K562 (cell line): ENCODE results near the gene DPM2. TPM values are rescaled to one million over a fixed set of nuclear protein-coding genes. Genes with fewer than 3 reads are reported as not detected.

Experiments used
- ATAC-seq: fragments of 200-7000 bp; cut with Tn5 transposase; 3 replicates; pipeline ENCODE4 v1.9.1; 2020; ENCODE audit warnings: moderate library complexity
- BruUV-seq: library from RNA; stranded (reverse); fragments of 400-500 nt; replicated peaks from 2 replicates; lab custom pipeline; 2021; lab: Mats Ljungman, UMichigan
- CTCF ChIA-PET: fragments of 300-600 bp; formaldehyde crosslinking; extraction: SDS; loops from one replicate; lab custom pipeline; 2021; ENCODE audit warnings: low intra/inter-chr PET ratio; lab: Yijun Ruan, JAX
- POLR2A ChIA-PET: fragments of 300-600, 350-650 bp; sonication (Branson Sonifier 250); formaldehyde crosslinking; extraction: SDS; loops from one replicate; lab custom pipeline; 2021; ENCODE audit warnings: antibody characterized with exemption, inconsistent platforms; lab: Yijun Ruan, JAX
- DNase-seq, 4 experiments: peaks; one replicate each; pipeline versions ENCODE4 v3.0.0 to v3.0.0-alpha.2; 2011 to 2018; ENCODE audit warnings: low spot score in 3 of 4, mixed read lengths in 3 of 4; ENCODE audit errors: extremely low read depth in 1 of 4
- FAIRE-seq: peaks from 2 replicates; lab custom pipeline; 2011; peaks lifted over from hg19 to GRCh38; lab: Jason Lieb, UNC
- H2AFZ ChIP-seq: 2 replicates; pipeline ENCODE4 v1.6.0; 2011; ENCODE audit warnings: low read depth, low read length, control low read depth, inconsistent platforms
- H3K27ac ChIP-seq: fragments of 200-600 bp; 3 replicates; pipeline ENCODE4 v1.8.0; 2011; ENCODE audit warnings: low read depth, mild to moderate bottlenecking, control low read depth, inconsistent platforms, low read length, moderate library complexity, mixed read lengths; ENCODE audit errors: extremely low read depth
- H3K27me3 ChIP-seq, 2 experiments: fragments of 300-600 bp in 1 of 2; 2 replicates in 1 of 2; 3 replicates in 1 of 2; pipeline versions ENCODE4 v1.6.0 to v1.8.0; 2011; ENCODE audit warnings: inconsistent platforms in 2 of 2, low read length in 2 of 2, mild to moderate bottlenecking in 1 of 2, mixed read lengths in 1 of 2, moderate library complexity in 1 of 2; ENCODE audit not compliant: control insufficient read depth in 2 of 2, insufficient read depth in 2 of 2
- H3K36me3 ChIP-seq: fragments of 300-600 bp; 3 replicates; pipeline ENCODE4 v1.8.0; 2011; ENCODE audit warnings: mild to moderate bottlenecking, low read length, inconsistent platforms; ENCODE audit not compliant: control insufficient read depth, insufficient read depth
- H3K4me1 ChIP-seq, 2 experiments: fragments of 200-600 bp in 1 of 2; replicated peaks in 1 of 2; 2 replicates in 1 of 2; 3 replicates in 1 of 2; pipeline versions ENCODE4 v1.5.1 to v1.8.0; 2011; ENCODE audit warnings: inconsistent platforms in 2 of 2, low read length in 2 of 2, mild to moderate bottlenecking in 1 of 2, mixed read lengths in 1 of 2, moderate library complexity in 1 of 2; ENCODE audit not compliant: control insufficient read depth in 2 of 2, insufficient read depth in 2 of 2
- H3K4me2 ChIP-seq: 2 replicates; pipeline ENCODE4 v1.6.1; 2011; ENCODE audit warnings: low read length, control low read depth, inconsistent platforms, mixed read lengths; ENCODE audit not compliant: insufficient read depth
- H3K4me3 ChIP-seq: fragments of 200-600 bp; sonication (generic), shearing (Covaris generic); 2 replicates; pipeline ENCODE4 v1.5.1; 2016; ENCODE audit warnings: control low read depth, inconsistent platforms
- H3K79me2 ChIP-seq: fragments of 200-600 bp; 3 replicates; pipeline ENCODE4 v1.8.0; 2011; ENCODE audit warnings: low read length, inconsistent platforms; ENCODE audit not compliant: control insufficient read depth, insufficient read depth
- H3K9ac ChIP-seq, 2 experiments: 2 replicates each; pipeline versions ENCODE4 v1.6.0 to v1.6.1; 2011; ENCODE audit warnings: low read depth in 2 of 2, low read length in 2 of 2, control low read depth in 1 of 2, inconsistent platforms in 1 of 2, mild to moderate bottlenecking in 1 of 2, mixed read lengths in 1 of 2; ENCODE audit not compliant: insufficient read depth in 1 of 2
- H3K9me1 ChIP-seq: one replicate; pipeline ENCODE4 v1.6.0; 2011; ENCODE audit warnings: inconsistent platforms, mild to moderate bottlenecking, low read length, moderate library complexity; ENCODE audit not compliant: control insufficient read depth, insufficient read depth
- H3K9me3 ChIP-seq: replicated peaks from 2 replicates; pipeline ENCODE4 v1.5.1; 2011; ENCODE audit warnings: low read depth, low read length, inconsistent platforms; ENCODE audit not compliant: control insufficient read depth, insufficient read depth
- H4K20me1 ChIP-seq: replicated peaks from 2 replicates; pipeline ENCODE4 v1.6.1; 2011; ENCODE audit warnings: low read length, inconsistent platforms, mixed read lengths; ENCODE audit not compliant: control insufficient read depth, insufficient read depth
- DNMT1 ChIP-seq: fragments of 450-650 bp; IDR thresholded peaks from 2 replicates; pipeline ENCODE4 v1.6.1; 2016; ENCODE audit warnings: antibody characterized with exemption, mild to moderate bottlenecking
- ESRRA ChIP-seq: fragments of 450-650 bp; IDR thresholded peaks from 2 replicates; pipeline ENCODE4 v1.6.1; 2014; ENCODE audit warnings: low read depth, mild to moderate bottlenecking, moderate library complexity, borderline replicate concordance
- FOXA3 ChIP-seq, 2 experiments: fragments of 450-650 bp in 1 of 2; sonication (generic) in 1 of 2; formaldehyde crosslinking; IDR thresholded peaks in 1 of 2; conservative IDR thresholded peaks in 1 of 2; 2 replicates each; pipeline versions ENCODE4 v1.4.0 to v1.8.0; 2020 to 2022; ENCODE audit warnings: mild to moderate bottlenecking in 2 of 2, missing genetic modification reagents in 1 of 2
- FOXP1 ChIP-seq: sonication (generic); formaldehyde crosslinking; IDR thresholded peaks from 2 replicates; pipeline ENCODE4 v1.8.0; 2022; ENCODE audit warnings: mild to moderate bottlenecking, missing genetic modification reagents
- HMBOX1 ChIP-seq: sonication (generic); IDR thresholded peaks from 2 replicates; pipeline ENCODE4 v1.6.1; 2016
- ZBED1 ChIP-seq: IDR thresholded peaks from 2 replicates; pipeline ENCODE4 v1.6.1; 2014
- ZBTB26 ChIP-seq: fragments of 450-650 bp; formaldehyde crosslinking; IDR thresholded peaks from 2 replicates; pipeline ENCODE4 v1.4.0; 2022; ENCODE audit warnings: missing genetic modification characterization
- ZFX ChIP-seq: sonication (generic); formaldehyde crosslinking; IDR thresholded peaks from 2 replicates; pipeline ENCODE4 v1.8.0; 2022; ENCODE audit warnings: mild to moderate bottlenecking, missing genetic modification reagents, moderate library complexity
- ZNF277 ChIP-seq: fragments of 250-450 bp; sonication (Bioruptor Pico); IDR thresholded peaks from 2 replicates; pipeline ENCODE4 v1.8.0; 2022; ENCODE audit warnings: inconsistent platforms, mild to moderate bottlenecking, moderate library complexity, borderline replicate concordance
- ZNF583 ChIP-seq: fragments of 250-450 bp; sonication (Bioruptor Pico); IDR thresholded peaks from 2 replicates; pipeline ENCODE4 v1.4.0; 2020
- WGBS: fragments of 100-300 bp; shearing (Covaris generic); methylation state at CpG from one replicate; pipeline ENCODE4 v1.1.6; 2016; ENCODE audit warnings: low coverage, mixed read lengths; ENCODE audit not compliant: insufficient coverage; ENCODE audit errors: missing lambda C conversion rate; 5-methylcytosine and 5-hydroxymethylcytosine counted together
- in situ Hi-C: fragments of 300-500 bp; cut with MboI; formaldehyde crosslinking; loops from 4 replicates; pipeline ENCODE4 v1.15.0; 2018; ENCODE audit warnings: inconsistent platforms, mixed read lengths
- intact Hi-C: fragments of 100-400 bp; cut with micrococcal nuclease; formaldehyde crosslinking; loops from 2 replicates; pipeline ENCODE4 v1.14.2; 2022
- polyA plus RNA-seq, 8 experiments: library from polyadenylated mRNA; depleted of rRNA in 4 of 8; stranded (reverse) in 5 of 8; unstranded in 3 of 8; fragments of >200 nt; fragmentation: Nextera tagmentation in 2 of 8; fragmentation: Illumina TruSeq in 1 of 8; extraction: Ambion mirVana in 2 of 8; extraction: Trizol in 1 of 8; gene quantifications; 2 replicates each; pipeline versions ENCODE4 v1.2.1 to v1.2.3, GENCODE V29; 2011 to 2014; ENCODE audit warnings: inconsistent platforms in 1 of 8, missing spikeins in 1 of 8
- total RNA-seq, 7 experiments: library from RNA; depleted of rRNA in 6 of 7; stranded (reverse); fragments of >200 nt in 6 of 7; fragmentation: Illumina TruSeq in 2 of 7; extraction: Trizol in 2 of 7; gene quantifications; 2 replicates each; pipeline versions ENCODE4 v1.2.1 to v1.2.3, GENCODE V29; 2011 to 2021; ENCODE audit warnings: low replicate concordance in 1 of 7

The DPM2 gene
- total and polyA plus RNA-seq, 9 of the 15 experiments (the other 6 are each of a cell fraction or from before 2014, with no cell fraction given): 43.5 to 126 (median 71.1) TPM

- FAIRE-seq (peak; percentile 73), ATAC-seq (no peak), DNase-seq (no peak)
- peak overlapping the region; percentile 14 to 78; a peak in 3 of 4 replicates for H3K9ac ChIP-seq
- H3K4me1 ChIP-seq: peaks cover 35 to 56% of the 10 kb centered on the region in 2 experiments
- in situ Hi-C loops (no loop called here), intact Hi-C loops (no loop called here)
- POLR2A ChIA-PET: interaction anchor here (0.6 to 3.6 kb wide), 3 partner anchors 8 to 67 kb away, joined by 3 to 15 read pairs (median 3); no protein-coding TSS in a partner anchor
- peaks cover 24% of the 10 kb centered on the region for H3K79me2 ChIP-seq
- no peak overlapping the region for H3K4me3 ChIP-seq
- H2AFZ ChIP-seq: peak overlapping the region; percentile 56
- BruUV-seq: no TSS peak
- H3K9me3 ChIP-seq: no peaks in the 10 kb centered on the region
- peaks cover 16% of the 10 kb centered on the region for H4K20me1 ChIP-seq
- H3K27me3 ChIP-seq: no peaks in the 10 kb centered on the region
- H3K36me3 ChIP-seq: no peaks in the 10 kb centered on the region
- no peak overlapping the region; the same call in 1 of the 2 replicates for H3K4me2 ChIP-seq
- peak overlapping the region; percentile 34; the same call in 2 of the 3 replicates for H3K27ac ChIP-seq
- CTCF ChIA-PET: no interaction called here
- H3K9me1 ChIP-seq: no peaks in the 10 kb centered on the region
- TF ChIP-seq ESRRA (peak; percentile 72; the same call in 1 of the 2 replicates), ZFX (CRISPR knock-in tag) (peak; percentile 28; the same call in 1 of the 2 replicates), ZNF583 (CRISPR knock-in tag) (no peak)
- WGBS: 75% methylated on average over 1 of the region's 1 CpG
These were observed 45.3 kb upstream of the DPM2 start for GRCh38 chr9:127982912-127983311.

GRCh38 chr9:127981559-127982121 is 44.0 kb upstream of the DPM2 start:
- H3K27ac ChIP-seq: peak overlapping the region; percentile 86
- peaks cover 37% of the 10 kb centered on the region for H3K79me2 ChIP-seq
- peaks cover 29% of the 10 kb centered on the region for H4K20me1 ChIP-seq
- ATAC-seq (no peak), DNase-seq (no peak), FAIRE-seq (peak; percentile 77)
- H3K27me3 ChIP-seq: no peaks in the 10 kb centered on the region
- H3K4me1 ChIP-seq: peaks cover 44 to 61% of the 10 kb centered on the region in 2 experiments
- no peaks in the 10 kb centered on the region for H3K36me3 ChIP-seq
- intact Hi-C loops: no loop called here
- ChIA-PET POLR2A (interaction anchor here (0.5 to 3.6 kb wide), 12 partner anchors 8 to 612 kb away, joined by 3 to 15 read pairs (median 3); partner anchors contain the start of gene NAIF1), CTCF (interaction anchor here (1.0 kb wide), 1 partner anchor 53 kb away, joined by 5 read pairs; no protein-coding TSS in a partner anchor)
- H3K4me3 ChIP-seq: peak overlapping the region; percentile 73
- H3K9me3 ChIP-seq: no peaks in the 10 kb centered on the region
- WGBS: 55% methylated on average over 11 of the region's 11 CpGs
- H3K4me2 ChIP-seq: peak overlapping the region; percentile 90
- BruUV-seq: no TSS peak
- in situ Hi-C loops: no loop called here
- peak overlapping the region; percentile 92 for H2AFZ ChIP-seq
- peak overlapping the region; percentile 90 to 95 for H3K9ac ChIP-seq
- no peaks in the 10 kb centered on the region for H3K9me1 ChIP-seq
- no peak for TF ChIP-seq ZNF277 (CRISPR knock-in tag)
- peak; percentile 73; the same call in 1 of the 2 replicates for TF ChIP-seq FOXP1 (CRISPR knock-in tag)
- no peak for TF ChIP-seq DNMT1
- no peak for TF ChIP-seq ZBED1
- peak; percentile 89 for TF ChIP-seq HMBOX1
- TF ChIP-seq FOXA3 (CRISPR knock-in tag; conservative IDR thresholded peaks at IDR 0.05 in 1 of 2, IDR thresholded peaks at IDR 0.05 in 1 of 2): 0 out of 4 replicates have a peak, but pooled peaks of 1 of the 2 experiments have one; percentile 28
- TF ChIP-seq ZBTB26 (CRISPR knock-in tag): no peak
